ENCODE measurements around the gene FAM222B.
"Not testable (repeated sequence)": the region's sequence is repeated elsewhere in the genome, so short reads cannot be mapped to it uniquely, and the experiment has no call there.

Gene FAM222B

GRCh38 chr17:28725166-28725659 is 117.4 kb downstream of the FAM222B start:
- peak; percentile 46 for DNase-seq
- Histone ChIP-seq H3K27me3 (ENCODE audit: insufficient read depth, low read depth, severe bottlenecking) (no peaks in the 10 kb centered on the region), H3K27ac (peak overlapping the region; percentile 94), H3K36me3 (peaks cover 57% of the 10 kb centered on the region), H3K9me3 (ENCODE audit: severe bottlenecking) (no peaks in the 10 kb centered on the region), H3K4me3 (ENCODE audit: low read depth, low read length) (peak overlapping the region; percentile 60)
- TF ChIP-seq CTCF (IDR thresholded peaks at IDR 0.05; ENCODE audit: low read depth, low read length) = peak; percentile 26; the same call in 1 of the 2 replicates

- peak overlapping the region; percentile 60 for H3K4me3 ChIP-seq (ENCODE audit: low read depth, low read length)
- peaks cover 61% of the 10 kb centered on the region for H3K36me3 ChIP-seq
- no peaks in the 10 kb centered on the region for H3K9me3 ChIP-seq (ENCODE audit: severe bottlenecking)
- H3K27ac ChIP-seq = peak overlapping the region; percentile 94
- no peak for DNase-seq
- TF ChIP-seq CTCF (IDR thresholded peaks at IDR 0.05; ENCODE audit: low read depth, low read length) = no peak
- no peaks in the 10 kb centered on the region for H3K27me3 ChIP-seq (ENCODE audit: insufficient read depth, low read depth, severe bottlenecking)
Measured at GRCh38 chr17:28724500-28725165, 118.0 kb downstream of the FAM222B start.

- H3K27me3 ChIP-seq (ENCODE audit: insufficient read depth, low read depth, severe bottlenecking); DNase-seq; H3K9me3 ChIP-seq (ENCODE audit: severe bottlenecking); H3K4me3 ChIP-seq (ENCODE audit: low read depth, low read length): not testable (repeated sequence)
- H3K27ac ChIP-seq = peak overlapping the region; percentile 9
- H3K36me3 ChIP-seq = peaks cover 61% of the 10 kb centered on the region
Measured at GRCh38 chr17:28723836-28724499, 118.6 kb downstream of the FAM222B start.

GRCh38 chr17:28723159-28723835 is 119.3 kb downstream of the FAM222B start:
- H3K36me3 ChIP-seq = peaks cover 61% of the 10 kb centered on the region
- DNase-seq = no peak
- peak overlapping the region; percentile 46 for H3K27ac ChIP-seq
- no peaks in the 10 kb centered on the region for H3K27me3 ChIP-seq (ENCODE audit: insufficient read depth, low read depth, severe bottlenecking)
- H3K9me3 ChIP-seq (ENCODE audit: severe bottlenecking) = no peaks in the 10 kb centered on the region
- H3K4me3 ChIP-seq (ENCODE audit: low read depth, low read length) = no peak overlapping the region
- TF ChIP-seq CTCF (IDR thresholded peaks at IDR 0.05; ENCODE audit: low read depth, low read length) = no peak

- Histone ChIP-seq H3K4me3 (ENCODE audit: low read depth, low read length) (no peak overlapping the region), H3K9me3 (ENCODE audit: severe bottlenecking) (no peaks in the 10 kb centered on the region), H3K27ac (peak overlapping the region; percentile 46), H3K27me3 (ENCODE audit: insufficient read depth, low read depth, severe bottlenecking) (no peaks in the 10 kb centered on the region), H3K36me3 (peaks cover 61% of the 10 kb centered on the region)
- no peak for TF ChIP-seq CTCF (IDR thresholded peaks at IDR 0.05; ENCODE audit: low read depth, low read length)
- no peak for DNase-seq
Measured at GRCh38 chr17:28722417-28723158, 120.0 kb downstream of the FAM222B start.

GRCh38 chr17:28720997-28721329 is 121.6 kb downstream of the FAM222B start:
- not testable (repeated sequence) for H3K27me3 ChIP-seq (ENCODE audit: insufficient read depth, low read depth, severe bottlenecking); DNase-seq; H3K9me3 ChIP-seq (ENCODE audit: severe bottlenecking)
- peaks cover 61% of the 10 kb centered on the region for H3K36me3 ChIP-seq
- H3K4me3 ChIP-seq (ENCODE audit: low read depth, low read length) = peak overlapping the region; percentile 96
- H3K27ac ChIP-seq = peak overlapping the region; percentile 96

All from WERI-Rb-1 (cell line).